ENCODE results near the gene MAP4. TPM values are rescaled to one million over a fixed set of nuclear protein-coding genes. Genes with fewer than 3 reads are reported as not detected.
A peak's percentile ranks its signal among the peaks of the same experiment; 100 is the strongest.

Gene MAP4
- total and polyA plus RNA-seq, 4 donors, result 16.6 to 41.4 (median 30.8) TPM

DNA sequence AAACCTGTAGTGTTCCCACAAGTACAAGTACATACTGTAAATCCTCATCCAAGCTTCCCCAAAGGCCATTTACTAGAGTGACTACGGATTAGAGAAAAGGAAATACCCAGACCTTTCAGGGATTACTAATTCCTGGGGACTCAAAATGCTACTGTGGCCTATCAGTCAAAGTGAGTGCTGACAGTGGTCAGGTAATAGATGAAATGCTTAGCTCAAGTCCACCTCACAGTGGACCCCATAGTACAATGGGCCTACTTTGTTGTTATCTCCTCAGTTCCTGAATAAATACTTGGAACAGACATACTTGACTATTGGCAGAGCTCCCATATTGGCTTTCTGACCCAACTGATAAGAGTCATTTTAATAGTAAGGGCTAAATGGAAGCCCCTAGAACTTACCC, 61.6 kb downstream of the MAP4 start:
- no peak overlapping the region for H3K27ac ChIP-seq (ENCODE audit: low read depth in 1 of 2, low read length in 2 of 2)
- no peaks in the 10 kb centered on the region for H3K27me3 ChIP-seq (ENCODE audit: control insufficient read depth in 4 of 4, insufficient read depth in 4 of 4, low read length in 3 of 4)
- DNase-seq (ENCODE audit: low spot score), result no peak
- no peak overlapping the region for H3K9ac ChIP-seq (ENCODE audit: low read depth in 1 of 2, low read length in 2 of 2)
- no peaks in the 10 kb centered on the region for H3K9me3 ChIP-seq (ENCODE audit: control insufficient read depth in 4 of 4, low read length in 3 of 4)
- WGBS, result 79% methylated on average over 1 of the region's 1 CpG
- TF ChIP-seq TAF1 (conservative IDR thresholded peaks at IDR 0.05) (no peak), HNF4G (IDR thresholded peaks at IDR 0.05) (no peak), SP1 (IDR thresholded peaks at IDR 0.05) (no peak), EGR1 (IDR thresholded peaks at IDR 0.05; ENCODE audit: low read depth in 2 of 2) (no peak), RXRA (IDR thresholded peaks at IDR 0.05) (peak in 1 of 2 donors; percentile 17), FOXA2 (IDR thresholded peaks at IDR 0.05) (no peak), JUND (IDR thresholded peaks at IDR 0.05) (no peak), FOXA1 (IDR thresholded peaks at IDR 0.05) (no peak), GABPA (IDR thresholded peaks at IDR 0.05 in 1 of 2, conservative IDR thresholded peaks at IDR 0.05 in 1 of 2) (no peak), HNF4A (conservative IDR thresholded peaks at IDR 0.05) (peak; percentile 36 to 39), RAD21 (IDR thresholded peaks at IDR 0.05) (peak in 1 of 2 donors; percentile 8), NR2F2 (IDR thresholded peaks at IDR 0.05) (no peak), YY1 (IDR thresholded peaks at IDR 0.05) (no peak)
- TF ChIP-seq, protein P1, sequence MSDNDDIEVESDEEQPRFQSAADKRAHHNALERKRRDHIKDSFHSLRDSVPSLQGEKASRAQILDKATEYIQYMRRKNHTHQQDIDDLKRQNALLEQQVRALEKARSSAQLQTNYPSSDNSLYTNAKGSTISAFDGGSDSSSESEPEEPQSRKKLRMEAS (IDR thresholded peaks at IDR 0.05), result no peak
- TF ChIP-seq, protein P2, sequence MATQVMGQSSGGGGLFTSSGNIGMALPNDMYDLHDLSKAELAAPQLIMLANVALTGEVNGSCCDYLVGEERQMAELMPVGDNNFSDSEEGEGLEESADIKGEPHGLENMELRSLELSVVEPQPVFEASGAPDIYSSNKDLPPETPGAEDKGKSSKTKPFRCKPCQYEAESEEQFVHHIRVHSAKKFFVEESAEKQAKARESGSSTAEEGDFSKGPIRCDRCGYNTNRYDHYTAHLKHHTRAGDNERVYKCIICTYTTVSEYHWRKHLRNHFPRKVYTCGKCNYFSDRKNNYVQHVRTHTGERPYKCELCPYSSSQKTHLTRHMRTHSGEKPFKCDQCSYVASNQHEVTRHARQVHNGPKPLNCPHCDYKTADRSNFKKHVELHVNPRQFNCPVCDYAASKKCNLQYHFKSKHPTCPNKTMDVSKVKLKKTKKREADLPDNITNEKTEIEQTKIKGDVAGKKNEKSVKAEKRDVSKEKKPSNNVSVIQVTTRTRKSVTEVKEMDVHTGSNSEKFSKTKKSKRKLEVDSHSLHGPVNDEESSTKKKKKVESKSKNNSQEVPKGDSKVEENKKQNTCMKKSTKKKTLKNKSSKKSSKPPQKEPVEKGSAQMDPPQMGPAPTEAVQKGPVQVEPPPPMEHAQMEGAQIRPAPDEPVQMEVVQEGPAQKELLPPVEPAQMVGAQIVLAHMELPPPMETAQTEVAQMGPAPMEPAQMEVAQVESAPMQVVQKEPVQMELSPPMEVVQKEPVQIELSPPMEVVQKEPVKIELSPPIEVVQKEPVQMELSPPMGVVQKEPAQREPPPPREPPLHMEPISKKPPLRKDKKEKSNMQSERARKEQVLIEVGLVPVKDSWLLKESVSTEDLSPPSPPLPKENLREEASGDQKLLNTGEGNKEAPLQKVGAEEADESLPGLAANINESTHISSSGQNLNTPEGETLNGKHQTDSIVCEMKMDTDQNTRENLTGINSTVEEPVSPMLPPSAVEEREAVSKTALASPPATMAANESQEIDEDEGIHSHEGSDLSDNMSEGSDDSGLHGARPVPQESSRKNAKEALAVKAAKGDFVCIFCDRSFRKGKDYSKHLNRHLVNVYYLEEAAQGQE (IDR thresholded peaks at IDR 0.05), result no peak
- TF ChIP-seq, protein P3, sequence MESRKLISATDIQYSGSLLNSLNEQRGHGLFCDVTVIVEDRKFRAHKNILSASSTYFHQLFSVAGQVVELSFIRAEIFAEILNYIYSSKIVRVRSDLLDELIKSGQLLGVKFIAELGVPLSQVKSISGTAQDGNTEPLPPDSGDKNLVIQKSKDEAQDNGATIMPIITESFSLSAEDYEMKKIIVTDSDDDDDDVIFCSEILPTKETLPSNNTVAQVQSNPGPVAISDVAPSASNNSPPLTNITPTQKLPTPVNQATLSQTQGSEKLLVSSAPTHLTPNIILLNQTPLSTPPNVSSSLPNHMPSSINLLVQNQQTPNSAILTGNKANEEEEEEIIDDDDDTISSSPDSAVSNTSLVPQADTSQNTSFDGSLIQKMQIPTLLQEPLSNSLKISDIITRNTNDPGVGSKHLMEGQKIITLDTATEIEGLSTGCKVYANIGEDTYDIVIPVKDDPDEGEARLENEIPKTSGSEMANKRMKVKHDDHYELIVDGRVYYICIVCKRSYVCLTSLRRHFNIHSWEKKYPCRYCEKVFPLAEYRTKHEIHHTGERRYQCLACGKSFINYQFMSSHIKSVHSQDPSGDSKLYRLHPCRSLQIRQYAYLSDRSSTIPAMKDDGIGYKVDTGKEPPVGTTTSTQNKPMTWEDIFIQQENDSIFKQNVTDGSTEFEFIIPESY (IDR thresholded peaks at IDR 0.05), result no peak
- TF ChIP-seq, protein P4, sequence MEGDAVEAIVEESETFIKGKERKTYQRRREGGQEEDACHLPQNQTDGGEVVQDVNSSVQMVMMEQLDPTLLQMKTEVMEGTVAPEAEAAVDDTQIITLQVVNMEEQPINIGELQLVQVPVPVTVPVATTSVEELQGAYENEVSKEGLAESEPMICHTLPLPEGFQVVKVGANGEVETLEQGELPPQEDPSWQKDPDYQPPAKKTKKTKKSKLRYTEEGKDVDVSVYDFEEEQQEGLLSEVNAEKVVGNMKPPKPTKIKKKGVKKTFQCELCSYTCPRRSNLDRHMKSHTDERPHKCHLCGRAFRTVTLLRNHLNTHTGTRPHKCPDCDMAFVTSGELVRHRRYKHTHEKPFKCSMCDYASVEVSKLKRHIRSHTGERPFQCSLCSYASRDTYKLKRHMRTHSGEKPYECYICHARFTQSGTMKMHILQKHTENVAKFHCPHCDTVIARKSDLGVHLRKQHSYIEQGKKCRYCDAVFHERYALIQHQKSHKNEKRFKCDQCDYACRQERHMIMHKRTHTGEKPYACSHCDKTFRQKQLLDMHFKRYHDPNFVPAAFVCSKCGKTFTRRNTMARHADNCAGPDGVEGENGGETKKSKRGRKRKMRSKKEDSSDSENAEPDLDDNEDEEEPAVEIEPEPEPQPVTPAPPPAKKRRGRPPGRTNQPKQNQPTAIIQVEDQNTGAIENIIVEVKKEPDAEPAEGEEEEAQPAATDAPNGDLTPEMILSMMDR (IDR thresholded peaks at IDR 0.05; ENCODE audit: low read depth, low read length, missing input control), result no peak
- TF ChIP-seq, protein P5, sequence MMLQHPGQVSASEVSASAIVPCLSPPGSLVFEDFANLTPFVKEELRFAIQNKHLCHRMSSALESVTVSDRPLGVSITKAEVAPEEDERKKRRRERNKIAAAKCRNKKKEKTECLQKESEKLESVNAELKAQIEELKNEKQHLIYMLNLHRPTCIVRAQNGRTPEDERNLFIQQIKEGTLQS (IDR thresholded peaks at IDR 0.05), result no peak
- no peak overlapping the region for H3K4me3 ChIP-seq (ENCODE audit: low read depth in 1 of 3, low read length in 3 of 3)
- no peaks in the 10 kb centered on the region for H3K36me3 ChIP-seq (ENCODE audit: control insufficient read depth in 4 of 4, insufficient read depth in 3 of 4, low read depth in 1 of 4, low read length in 3 of 4)
- H3K4me1 ChIP-seq (ENCODE audit: control insufficient read depth in 4 of 4, insufficient read depth in 4 of 4, low read length in 3 of 4), result peaks cover 2 to 13% (median 5%) of the 10 kb centered on the region in 4 donors

All from liver (tissue), 9 donors.